ENCODE measurements around the gene PDXK. TPM values are rescaled to one million over a fixed set of nuclear protein-coding genes. Genes with fewer than 3 reads are reported as not detected.

PDXK gene
- total RNA-seq, 1 experiment from 2014 or later = 214 TPM

GRCh38 chr21:43716376-43717165 lies 2.4 kb upstream of the PDXK start:
- intact Hi-C loops (cut with micrococcal nuclease; ENCODE audit: unreplicated experiment) = no loop called here
- H3K36me3 Mint-ChIP-seq (ENCODE audit: insufficient read depth, unreplicated experiment) = peaks cover 52% of the 10 kb centered on the region
- H3K27me3 Mint-ChIP-seq (ENCODE audit: unreplicated experiment) = no peaks in the 10 kb centered on the region
- CTCF ChIA-PET = no interaction called here
- H3K9me3 Mint-ChIP-seq (ENCODE audit: low read depth, unreplicated experiment) = no peaks in the 10 kb centered on the region
- TF ChIP-seq CTCF (IDR thresholded peaks at IDR 0.05; ENCODE audit: unreplicated experiment) = no peak
- BruUV-seq (replicated peaks) = no TSS peak
- H3K4me3 Mint-ChIP-seq (ENCODE audit: low read depth, unreplicated experiment) = no peak overlapping the region
- DNase-seq = no peak
- H3K4me1 Mint-ChIP-seq (ENCODE audit: low read depth, unreplicated experiment) = peaks cover 2% of the 10 kb centered on the region
- H3K27ac Mint-ChIP-seq (ENCODE audit: unreplicated experiment) = no peak overlapping the region

DNA sequence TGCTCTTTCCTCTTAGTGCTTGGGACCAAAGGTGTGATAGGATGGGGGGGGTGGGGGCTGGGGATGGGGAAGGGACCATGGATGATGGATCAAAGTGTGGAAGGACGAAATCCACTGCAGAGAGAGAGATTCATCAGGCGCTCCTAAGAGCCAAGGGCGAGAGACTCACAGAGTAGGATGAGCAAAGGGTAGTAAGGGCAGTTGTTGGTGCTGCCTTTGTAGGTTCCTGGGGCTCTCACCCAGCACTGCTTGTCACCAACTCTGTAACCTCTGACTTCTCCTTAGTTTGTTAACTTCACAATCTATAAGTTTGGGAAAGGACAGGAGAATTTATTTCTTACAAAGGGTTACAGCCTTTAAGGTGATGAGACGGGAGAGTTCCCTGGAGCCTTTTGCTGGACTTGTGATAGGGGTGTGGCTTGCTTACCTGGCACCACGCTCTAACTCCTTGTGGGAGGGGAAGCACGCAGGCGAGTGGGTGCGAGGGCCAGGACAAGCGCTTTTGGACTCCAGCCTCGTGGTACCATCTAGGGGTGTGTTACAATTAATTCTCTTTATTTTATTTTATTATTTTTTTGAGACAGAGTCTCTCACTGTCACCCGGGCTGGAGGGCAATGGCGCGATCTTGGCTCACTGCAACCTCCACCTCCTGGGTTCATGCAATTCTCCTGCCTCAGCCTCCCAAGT lies 1.6 kb upstream of the PDXK start:
- no peak overlapping the region for H3K4me3 Mint-ChIP-seq (ENCODE audit: low read depth, unreplicated experiment)
- H3K9me3 Mint-ChIP-seq (ENCODE audit: low read depth, unreplicated experiment) = no peaks in the 10 kb centered on the region
- peaks cover 50% of the 10 kb centered on the region for H3K36me3 Mint-ChIP-seq (ENCODE audit: insufficient read depth, unreplicated experiment)
- no peak for DNase-seq
- intact Hi-C loops (cut with micrococcal nuclease; ENCODE audit: unreplicated experiment) = no loop called here
- no peaks in the 10 kb centered on the region for H3K27me3 Mint-ChIP-seq (ENCODE audit: unreplicated experiment)
- H3K27ac Mint-ChIP-seq (ENCODE audit: unreplicated experiment) = no peak overlapping the region
- no peak for TF ChIP-seq CTCF (IDR thresholded peaks at IDR 0.05; ENCODE audit: unreplicated experiment)
- CTCF ChIA-PET = no interaction called here
- no TSS peak for BruUV-seq (replicated peaks)
- H3K4me1 Mint-ChIP-seq (ENCODE audit: low read depth, unreplicated experiment) = peaks cover 9% of the 10 kb centered on the region

DNA sequence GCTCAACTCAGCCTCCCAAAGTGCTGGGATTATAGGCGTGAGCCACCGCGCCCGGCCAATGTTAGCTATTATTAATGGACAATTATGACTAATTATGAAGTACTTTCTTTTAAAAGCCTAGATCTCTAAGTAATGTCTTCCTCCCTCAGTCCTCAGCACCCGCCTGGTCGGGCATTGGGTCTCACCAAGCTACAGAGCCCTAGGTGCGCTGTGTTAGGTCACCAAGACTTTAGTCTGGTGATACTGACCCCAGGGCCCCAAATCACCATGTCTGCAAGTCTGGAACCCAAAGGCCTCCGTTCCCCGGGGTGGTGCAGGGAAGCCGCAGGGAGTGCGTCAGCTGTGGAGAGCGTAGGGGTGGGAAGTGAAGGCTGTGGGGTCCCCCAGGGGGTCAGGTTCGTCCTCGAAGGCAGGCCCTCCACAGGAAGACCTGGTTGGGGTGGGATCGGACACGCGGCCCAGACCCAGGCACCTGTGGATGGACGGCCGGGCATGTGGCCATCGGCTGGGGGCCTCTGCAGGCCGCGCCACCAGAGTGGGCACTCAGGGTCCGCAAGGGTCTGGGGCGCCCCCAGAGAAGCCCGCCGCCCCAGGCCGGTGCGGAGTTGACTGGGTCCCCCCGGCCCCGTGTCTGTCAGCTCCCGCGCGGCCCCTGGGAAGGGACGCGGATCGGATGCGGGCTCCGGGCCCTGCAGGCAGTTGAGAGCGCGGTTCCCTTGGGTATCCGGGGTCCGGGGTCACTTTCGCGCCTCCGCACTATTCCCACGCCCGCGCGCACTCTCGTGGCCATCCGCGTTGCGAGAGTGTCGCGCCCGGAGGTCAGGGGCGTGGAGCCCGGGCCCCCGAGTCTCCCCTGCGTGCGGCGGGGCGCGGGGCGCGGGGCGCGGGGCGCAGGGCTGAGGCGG lies 710 bp upstream of the PDXK start:
- BruUV-seq (replicated peaks) = no TSS peak
- Mint-ChIP-seq H3K27ac (ENCODE audit: unreplicated experiment) (no peak overlapping the region), H3K4me1 (ENCODE audit: low read depth, unreplicated experiment) (peaks cover 18% of the 10 kb centered on the region), H3K36me3 (ENCODE audit: insufficient read depth, unreplicated experiment) (peaks cover 52% of the 10 kb centered on the region), H3K9me3 (ENCODE audit: low read depth, unreplicated experiment) (no peaks in the 10 kb centered on the region), H3K4me3 (ENCODE audit: low read depth, unreplicated experiment) (peak overlapping the region; percentile 92), H3K27me3 (ENCODE audit: unreplicated experiment) (no peaks in the 10 kb centered on the region)
- no peak for DNase-seq
- no peak for TF ChIP-seq CTCF (IDR thresholded peaks at IDR 0.05; ENCODE audit: unreplicated experiment)
- intact Hi-C loops (cut with micrococcal nuclease; ENCODE audit: unreplicated experiment) = no loop called here
- CTCF ChIA-PET = no interaction called here

DNA sequence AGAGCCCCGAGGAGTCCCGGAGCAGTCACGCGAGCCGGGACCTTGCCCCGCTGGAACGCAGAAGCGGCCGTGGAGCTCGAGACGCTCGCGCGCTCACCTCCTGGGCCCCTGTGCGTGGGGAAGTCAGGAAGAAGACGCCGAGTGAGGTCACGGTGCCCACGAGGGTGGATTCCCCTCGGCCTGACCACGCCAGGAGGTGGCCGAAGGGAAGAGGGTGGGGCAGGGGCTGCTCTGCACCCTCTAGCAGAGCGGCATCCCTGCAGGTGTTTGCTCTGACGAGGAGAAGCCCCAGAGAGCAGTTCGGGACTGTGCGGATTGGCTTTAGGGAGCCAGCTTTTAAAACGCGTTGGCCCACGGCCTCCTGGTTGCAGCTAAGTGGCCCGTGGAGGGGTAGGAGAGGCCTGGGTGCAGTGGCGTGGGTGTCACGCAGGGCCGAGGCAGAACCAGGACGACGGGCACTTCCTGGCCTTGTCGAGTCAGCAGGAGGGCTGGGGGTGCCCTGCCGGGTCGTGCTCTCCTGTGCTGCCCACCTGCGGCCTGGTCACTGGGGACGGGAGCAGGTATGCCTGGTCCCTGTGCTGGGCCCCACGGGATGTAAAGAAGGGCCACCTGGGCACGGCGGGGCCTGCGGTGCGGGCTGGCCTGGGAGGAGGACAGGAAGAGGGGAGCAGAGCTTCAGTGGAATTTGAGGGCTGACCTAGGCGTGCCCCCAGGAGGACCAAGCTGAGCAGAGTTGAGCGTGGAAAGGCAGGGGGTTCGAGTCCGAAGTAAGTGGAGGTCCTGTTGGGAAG lies 1.0 kb downstream of the PDXK start:
- Mint-ChIP-seq H3K4me3 (ENCODE audit: low read depth, unreplicated experiment) (peak overlapping the region; percentile 92), H3K27me3 (ENCODE audit: unreplicated experiment) (no peaks in the 10 kb centered on the region), H3K4me1 (ENCODE audit: low read depth, unreplicated experiment) (peaks cover 19% of the 10 kb centered on the region), H3K27ac (ENCODE audit: unreplicated experiment) (no peak overlapping the region), H3K36me3 (ENCODE audit: insufficient read depth, unreplicated experiment) (peaks cover 61% of the 10 kb centered on the region), H3K9me3 (ENCODE audit: low read depth, unreplicated experiment) (no peaks in the 10 kb centered on the region)
- CTCF ChIA-PET = no interaction called here
- TF ChIP-seq CTCF (IDR thresholded peaks at IDR 0.05; ENCODE audit: unreplicated experiment) = no peak
- no TSS peak for BruUV-seq (replicated peaks)
- intact Hi-C loops (cut with micrococcal nuclease; ENCODE audit: unreplicated experiment) = loop anchor here (2.0 kb wide), 1 partner anchor 59 kb away; no protein-coding TSS in a partner anchor
- no peak for DNase-seq

Data from Calu3 (cell line).